ENCODE results near the gene TRIO.

TRIO gene

GRCh38 chr5:14182761-14183160, 39.6 kb downstream of the TRIO start:
- peak overlapping the region; percentile 27 for H3K18ac ChIP-seq (ENCODE audit: low read length)
- peaks cover 6% of the 10 kb centered on the region for H3K79me1 ChIP-seq (ENCODE audit: low read depth, low read length)
- H4K91ac ChIP-seq (ENCODE audit: low read depth, low read length, poor library complexity) = no peak overlapping the region
- H2BK120ac ChIP-seq (ENCODE audit: low read depth, low read length) = no peak overlapping the region
- no peak overlapping the region for H2AK5ac ChIP-seq (ENCODE audit: low read depth, low read length)
- H3K27ac ChIP-seq (replicated peaks; ENCODE audit: low read length) = no peak overlapping the region
- H4K8ac ChIP-seq (ENCODE audit: low read depth, low read length) = no peak overlapping the region
- H3K4me1 ChIP-seq (ENCODE audit: control insufficient read depth in 2 of 2, insufficient read depth in 1 of 2, low read depth in 1 of 2, low read length in 2 of 2) = peaks cover 20 to 25% of the 10 kb centered on the region in 2 donors
- no peak overlapping the region for H2BK12ac ChIP-seq (ENCODE audit: low read length)
- H3K36me3 ChIP-seq (replicated peaks in 1 of 2; ENCODE audit: control insufficient read depth in 2 of 2, insufficient read depth in 2 of 2, low read length in 2 of 2) = no peaks in the 10 kb centered on the region
- H3K9me3 ChIP-seq (replicated peaks in 1 of 2; ENCODE audit: control insufficient read depth in 2 of 2, insufficient read depth in 1 of 2, low read depth in 1 of 2, low read length in 2 of 2) = no peaks in the 10 kb centered on the region
- no peak overlapping the region for H2BK5ac ChIP-seq (ENCODE audit: low read length)
- no peak overlapping the region for H3K9ac ChIP-seq (ENCODE audit: low read depth, low read length, poor library complexity)
- no peak overlapping the region for H2AFZ ChIP-seq (ENCODE audit: low read length)
- WGBS, 2 donors (ENCODE audit: extremely low coverage in 2 of 2, insufficient read length in 2 of 2, insufficient replicate concordance in 1 of 2) = no CpG with 5 or more reads among the region's 5 CpGs
- H3K4ac ChIP-seq (ENCODE audit: low read length) = no peak overlapping the region
- H3K23ac ChIP-seq (ENCODE audit: low read depth, low read length, poor library complexity) = no peak overlapping the region
- no peak overlapping the region for H3K4me3 ChIP-seq (ENCODE audit: low read length in 2 of 2)
- no peaks in the 10 kb centered on the region for H3K27me3 ChIP-seq (ENCODE audit: control insufficient read depth in 3 of 3, insufficient read depth in 3 of 3, low read depth in 1 of 3, low read length in 3 of 3)
- H2BK15ac ChIP-seq (ENCODE audit: low read length) = no peak overlapping the region
- no peak for DNase-seq (ENCODE audit: low spot score)
- no peak overlapping the region for H3K14ac ChIP-seq (ENCODE audit: low read length)
- H3K4me2 ChIP-seq (ENCODE audit: insufficient read depth, low read length, poor library complexity, severe bottlenecking) = no peak overlapping the region

GRCh38 chr5:14183187-14183939, 40.2 kb downstream of the TRIO start:
- H2BK5ac ChIP-seq (ENCODE audit: low read length) = no peak overlapping the region
- no peak overlapping the region for H2AFZ ChIP-seq (ENCODE audit: low read length)
- no peak for DNase-seq (ENCODE audit: low spot score)
- H3K4me2 ChIP-seq (ENCODE audit: insufficient read depth, low read length, poor library complexity, severe bottlenecking) = no peak overlapping the region
- no peak overlapping the region for H3K14ac ChIP-seq (ENCODE audit: low read length)
- no peaks in the 10 kb centered on the region for H3K36me3 ChIP-seq (replicated peaks in 1 of 2; ENCODE audit: control insufficient read depth in 2 of 2, insufficient read depth in 2 of 2, low read length in 2 of 2)
- H3K79me1 ChIP-seq (ENCODE audit: low read depth, low read length) = peaks cover 6% of the 10 kb centered on the region
- no peaks in the 10 kb centered on the region for H3K9me3 ChIP-seq (replicated peaks in 1 of 2; ENCODE audit: control insufficient read depth in 2 of 2, insufficient read depth in 1 of 2, low read depth in 1 of 2, low read length in 2 of 2)
- H3K9ac ChIP-seq (ENCODE audit: low read depth, low read length, poor library complexity) = no peak overlapping the region
- no peak overlapping the region for H2BK15ac ChIP-seq (ENCODE audit: low read length)
- no peak overlapping the region for H3K4ac ChIP-seq (ENCODE audit: low read length)
- WGBS, 2 donors (ENCODE audit: extremely low coverage in 2 of 2, insufficient read length in 2 of 2, insufficient replicate concordance in 1 of 2) = no CpG with 5 or more reads among the region's 8 CpGs
- H3K27me3 ChIP-seq (ENCODE audit: control insufficient read depth in 3 of 3, insufficient read depth in 3 of 3, low read depth in 1 of 3, low read length in 3 of 3) = no peaks in the 10 kb centered on the region
- H4K91ac ChIP-seq (ENCODE audit: low read depth, low read length, poor library complexity) = no peak overlapping the region
- H3K4me1 ChIP-seq (ENCODE audit: control insufficient read depth in 2 of 2, insufficient read depth in 1 of 2, low read depth in 1 of 2, low read length in 2 of 2) = peaks cover 16 to 23% of the 10 kb centered on the region in 2 donors
- H2AK5ac ChIP-seq (ENCODE audit: low read depth, low read length) = no peak overlapping the region
- no peak overlapping the region for H3K27ac ChIP-seq (replicated peaks; ENCODE audit: low read length)
- no peak overlapping the region for H3K4me3 ChIP-seq (ENCODE audit: low read length in 2 of 2)
- no peak overlapping the region for H4K8ac ChIP-seq (ENCODE audit: low read depth, low read length)
- H3K18ac ChIP-seq (ENCODE audit: low read length) = no peak overlapping the region
- no peak overlapping the region for H2BK12ac ChIP-seq (ENCODE audit: low read length)
- H2BK120ac ChIP-seq (ENCODE audit: low read depth, low read length) = no peak overlapping the region
- H3K23ac ChIP-seq (ENCODE audit: low read depth, low read length, poor library complexity) = no peak overlapping the region

DNA sequence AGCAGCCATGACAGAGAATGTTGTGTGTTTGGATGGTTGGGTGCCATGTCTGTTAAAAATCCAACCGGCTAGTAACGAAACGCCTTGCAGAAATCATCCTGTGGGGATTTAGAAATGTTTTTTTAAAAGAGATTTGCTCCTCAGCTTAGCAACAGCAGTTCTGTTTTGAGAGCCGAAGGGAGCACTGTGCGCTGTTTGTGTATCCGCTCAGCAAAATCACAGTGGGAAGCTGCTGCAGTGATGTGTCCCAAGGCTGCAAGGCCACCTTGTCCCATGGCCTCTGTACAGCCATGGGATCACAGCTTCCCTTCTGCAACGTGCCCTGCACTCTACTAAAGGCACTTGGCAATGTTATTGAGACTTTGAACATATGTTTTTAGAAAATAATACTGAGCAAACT, 40.9 kb downstream of the TRIO start:
- Histone ChIP-seq H3K23ac (ENCODE audit: low read depth, low read length, poor library complexity) (no peak overlapping the region), H3K36me3 (replicated peaks in 1 of 2; ENCODE audit: control insufficient read depth in 2 of 2, insufficient read depth in 2 of 2, low read length in 2 of 2) (no peaks in the 10 kb centered on the region), H2BK5ac (ENCODE audit: low read length) (no peak overlapping the region), H3K27me3 (ENCODE audit: control insufficient read depth in 3 of 3, insufficient read depth in 3 of 3, low read depth in 1 of 3, low read length in 3 of 3) (no peaks in the 10 kb centered on the region), H3K4me1 (ENCODE audit: control insufficient read depth in 2 of 2, insufficient read depth in 1 of 2, low read depth in 1 of 2, low read length in 2 of 2) (peaks cover 10 to 18% of the 10 kb centered on the region in 2 donors), H2AFZ (ENCODE audit: low read length) (no peak overlapping the region), H3K27ac (replicated peaks; ENCODE audit: low read length) (no peak overlapping the region), H3K4me3 (ENCODE audit: low read length in 2 of 2) (no peak overlapping the region), H3K18ac (ENCODE audit: low read length) (no peak overlapping the region), H3K4ac (ENCODE audit: low read length) (no peak overlapping the region), H2BK15ac (ENCODE audit: low read length) (no peak overlapping the region), H2BK120ac (ENCODE audit: low read depth, low read length) (no peak overlapping the region), H3K4me2 (ENCODE audit: insufficient read depth, low read length, poor library complexity, severe bottlenecking) (no peak overlapping the region), H4K8ac (ENCODE audit: low read depth, low read length) (no peak overlapping the region), H3K9me3 (replicated peaks in 1 of 2; ENCODE audit: control insufficient read depth in 2 of 2, insufficient read depth in 1 of 2, low read depth in 1 of 2, low read length in 2 of 2) (no peaks in the 10 kb centered on the region), H3K9ac (ENCODE audit: low read depth, low read length, poor library complexity) (no peak overlapping the region), H2BK12ac (ENCODE audit: low read length) (no peak overlapping the region), H3K79me1 (ENCODE audit: low read depth, low read length) (peaks cover 6% of the 10 kb centered on the region), H2AK5ac (ENCODE audit: low read depth, low read length) (no peak overlapping the region), H3K14ac (ENCODE audit: low read length) (no peak overlapping the region), H4K91ac (ENCODE audit: low read depth, low read length, poor library complexity) (no peak overlapping the region)
- WGBS, 2 donors (ENCODE audit: extremely low coverage in 2 of 2, insufficient read length in 2 of 2, insufficient replicate concordance in 1 of 2) = no CpG with 5 or more reads among the region's 7 CpGs
- DNase-seq (ENCODE audit: low spot score) = no peak

DNA sequence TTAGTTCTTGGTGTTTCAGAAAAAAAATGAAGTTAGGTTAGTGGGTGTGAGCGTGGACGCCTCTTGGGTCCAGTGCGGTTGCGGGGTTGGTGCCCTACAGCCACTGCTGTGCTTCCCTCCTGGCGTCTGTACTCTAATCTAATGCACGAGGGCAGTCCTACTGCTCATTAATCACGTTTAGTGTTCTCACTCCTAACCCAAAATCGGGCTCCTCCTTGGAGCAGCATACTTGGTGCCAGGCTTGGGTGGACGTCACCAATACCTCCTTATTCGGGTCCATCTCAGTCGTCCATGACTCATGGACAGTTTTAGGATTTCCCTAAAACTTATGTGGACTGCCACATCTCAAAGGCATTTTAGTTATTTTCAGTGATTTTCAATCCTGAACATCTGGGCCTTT, 41.6 kb downstream of the TRIO start:
- no peak overlapping the region for H2BK15ac ChIP-seq (ENCODE audit: low read length)
- no peak overlapping the region for H3K9ac ChIP-seq (ENCODE audit: low read depth, low read length, poor library complexity)
- DNase-seq (ENCODE audit: low spot score) = no peak
- no peak overlapping the region for H3K4me3 ChIP-seq (ENCODE audit: low read length in 2 of 2)
- no peak overlapping the region for H2BK12ac ChIP-seq (ENCODE audit: low read length)
- H2BK120ac ChIP-seq (ENCODE audit: low read depth, low read length) = no peak overlapping the region
- peaks cover 6% of the 10 kb centered on the region for H3K79me1 ChIP-seq (ENCODE audit: low read depth, low read length)
- no peak overlapping the region for H3K4me2 ChIP-seq (ENCODE audit: insufficient read depth, low read length, poor library complexity, severe bottlenecking)
- H2BK5ac ChIP-seq (ENCODE audit: low read length) = no peak overlapping the region
- H4K91ac ChIP-seq (ENCODE audit: low read depth, low read length, poor library complexity) = no peak overlapping the region
- H3K36me3 ChIP-seq (replicated peaks in 1 of 2; ENCODE audit: control insufficient read depth in 2 of 2, insufficient read depth in 2 of 2, low read length in 2 of 2) = no peaks in the 10 kb centered on the region
- H2AFZ ChIP-seq (ENCODE audit: low read length) = no peak overlapping the region
- no peak overlapping the region for H3K27ac ChIP-seq (replicated peaks; ENCODE audit: low read length)
- H3K4me1 ChIP-seq (ENCODE audit: control insufficient read depth in 2 of 2, insufficient read depth in 1 of 2, low read depth in 1 of 2, low read length in 2 of 2) = peaks cover 10 to 14% of the 10 kb centered on the region in 2 donors
- H3K27me3 ChIP-seq (ENCODE audit: control insufficient read depth in 3 of 3, insufficient read depth in 3 of 3, low read depth in 1 of 3, low read length in 3 of 3) = no peaks in the 10 kb centered on the region
- WGBS, 2 donors (ENCODE audit: extremely low coverage in 2 of 2, insufficient read length in 2 of 2, insufficient replicate concordance in 1 of 2) = no CpG with 5 or more reads among the region's 11 CpGs
- no peak overlapping the region for H3K23ac ChIP-seq (ENCODE audit: low read depth, low read length, poor library complexity)
- H3K14ac ChIP-seq (ENCODE audit: low read length) = no peak overlapping the region
- H3K9me3 ChIP-seq (replicated peaks in 1 of 2; ENCODE audit: control insufficient read depth in 2 of 2, insufficient read depth in 1 of 2, low read depth in 1 of 2, low read length in 2 of 2) = no peaks in the 10 kb centered on the region
- H3K4ac ChIP-seq (ENCODE audit: low read length) = no peak overlapping the region
- H4K8ac ChIP-seq (ENCODE audit: low read depth, low read length) = no peak overlapping the region
- H3K18ac ChIP-seq (ENCODE audit: low read length) = no peak overlapping the region
- no peak overlapping the region for H2AK5ac ChIP-seq (ENCODE audit: low read depth, low read length)

Data from neuronal stem cell (in vitro differentiated cells).